ENCODE results near the gene CCDC172.

DNA sequence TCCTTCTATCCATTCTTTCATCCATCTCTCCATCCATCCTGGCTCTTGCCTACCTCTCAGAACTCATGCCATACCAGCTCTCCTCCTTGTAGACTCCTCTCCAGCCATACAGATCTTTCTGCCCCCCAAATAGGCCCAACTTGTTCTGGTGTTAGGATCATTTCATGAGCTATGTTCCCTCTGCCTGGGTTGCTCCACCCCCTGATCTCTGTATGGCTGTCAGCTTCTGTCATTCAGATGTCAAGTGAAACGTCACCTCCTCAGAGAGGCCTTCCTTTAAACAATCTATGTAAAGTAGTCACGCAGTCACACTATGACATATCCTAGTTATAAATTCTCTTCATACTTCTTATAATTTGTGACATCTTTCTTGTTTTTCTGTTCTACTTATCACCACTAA, 61.1 kb downstream of the CCDC172 start:
- no peak for TF ChIP-seq POLR2A (IDR thresholded peaks at IDR 0.05)
- TF ChIP-seq, protein P1, sequence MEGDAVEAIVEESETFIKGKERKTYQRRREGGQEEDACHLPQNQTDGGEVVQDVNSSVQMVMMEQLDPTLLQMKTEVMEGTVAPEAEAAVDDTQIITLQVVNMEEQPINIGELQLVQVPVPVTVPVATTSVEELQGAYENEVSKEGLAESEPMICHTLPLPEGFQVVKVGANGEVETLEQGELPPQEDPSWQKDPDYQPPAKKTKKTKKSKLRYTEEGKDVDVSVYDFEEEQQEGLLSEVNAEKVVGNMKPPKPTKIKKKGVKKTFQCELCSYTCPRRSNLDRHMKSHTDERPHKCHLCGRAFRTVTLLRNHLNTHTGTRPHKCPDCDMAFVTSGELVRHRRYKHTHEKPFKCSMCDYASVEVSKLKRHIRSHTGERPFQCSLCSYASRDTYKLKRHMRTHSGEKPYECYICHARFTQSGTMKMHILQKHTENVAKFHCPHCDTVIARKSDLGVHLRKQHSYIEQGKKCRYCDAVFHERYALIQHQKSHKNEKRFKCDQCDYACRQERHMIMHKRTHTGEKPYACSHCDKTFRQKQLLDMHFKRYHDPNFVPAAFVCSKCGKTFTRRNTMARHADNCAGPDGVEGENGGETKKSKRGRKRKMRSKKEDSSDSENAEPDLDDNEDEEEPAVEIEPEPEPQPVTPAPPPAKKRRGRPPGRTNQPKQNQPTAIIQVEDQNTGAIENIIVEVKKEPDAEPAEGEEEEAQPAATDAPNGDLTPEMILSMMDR (IDR thresholded peaks at IDR 0.05), result no peak

Measured in esophagus squamous epithelium (tissue), 4 donors.